KBM-7 (cell line): ENCODE data around the gene CDKN2AIP.
"Not testable (repeated sequence)": the region's sequence is repeated elsewhere in the genome, so short reads cannot be mapped to it uniquely, and the experiment has no call there.

Source experiments
- DNase-seq: peaks from one replicate; pipeline ENCODE4 v3.0.0-alpha.2; 2015
- in situ Hi-C: fragments of 300-500 bp; cut with MboI; formaldehyde crosslinking; loops from 2 replicates; pipeline ENCODE4 v1.14.3; 2020; ENCODE audit warnings: low sequenced_read_pairs, low pct_unique_long_range_greater_than_20kb, mixed read lengths

CDKN2AIP gene

GRCh38 chr4:183478926-183479325 lies 34.5 kb downstream of the CDKN2AIP start:
- in situ Hi-C loops, result no loop called here
- DNase-seq, result no peak

GRCh38 chr4:183482515-183483095 lies 38.2 kb downstream of the CDKN2AIP start:
- in situ Hi-C loops, DNase-seq: not testable (repeated sequence)

- no peak for DNase-seq
- in situ Hi-C loops, result no loop called here
Measured at GRCh38 chr4:183483997-183484396, 39.6 kb downstream of the CDKN2AIP start.

GRCh38 chr4:183485411-183486160 lies 41.1 kb downstream of the CDKN2AIP start:
- DNase-seq, result no peak

GRCh38 chr4:183492791-183493222 lies 48.4 kb downstream of the CDKN2AIP start:
- in situ Hi-C loops, result no loop called here
- no peak for DNase-seq

More at GRCh38 chr4:183485411-183486160, 41.1 kb downstream of the CDKN2AIP start:
- in situ Hi-C loops, result no loop called here

GRCh38 chr4:183493246-183493645 lies 48.8 kb downstream of the CDKN2AIP start:
- in situ Hi-C loops, result no loop called here
- no peak for DNase-seq

GRCh38 chr4:183495184-183495583 lies 50.7 kb downstream of the CDKN2AIP start:
- no peak for DNase-seq
- in situ Hi-C loops, result no loop called here
